ENCODE data around the gene UQCC2.

GRCh38 chr6:33721508-33721907, 10.0 kb upstream of the UQCC2 start:
- no peak for TF ChIP-seq USF2 (IDR thresholded peaks at IDR 0.05; ENCODE audit: low read length)
- TF ChIP-seq RFX5 (IDR thresholded peaks at IDR 0.05; ENCODE audit: borderline replicate concordance, low read depth, low read length): no peak
- TF ChIP-seq RXRA (IDR thresholded peaks at IDR 0.05; ENCODE audit: insufficient read depth, low read depth, low read length): no peak
